ENCODE results near the gene P3H3. TPM values are rescaled to one million over a fixed set of nuclear protein-coding genes. Genes with fewer than 3 reads are reported as not detected.

P3H3 gene
- total and polyA plus RNA-seq, 9 of the 15 experiments (the other 6 are each of a cell fraction or from before 2014, with no cell fraction given), result 0.03 to 15.0 (median 4.8) TPM

- TF ChIP-seq JUND (IDR thresholded peaks at IDR 0.05; ENCODE audit: borderline replicate concordance, low read depth, low read length), result peak; percentile 39; the same call in 1 of the 2 replicates
- TF ChIP-seq JUND (tag; IDR thresholded peaks at IDR 0.05; ENCODE audit: borderline replicate concordance, low read depth, low read length), result no peak; the same call in 2 of the 3 replicates
- peak; percentile 62; the same call in 1 of the 2 replicates for TF ChIP-seq SP1 (CRISPR knock-in tag; IDR thresholded peaks at IDR 0.05)
- peak; percentile 51 to 60; a peak in 3 of 4 replicates for TF ChIP-seq ARNT (IDR thresholded peaks at IDR 0.05)
- TF ChIP-seq HMG20A (CRISPR knock-in tag; conservative IDR thresholded peaks at IDR 0.05), result no peak
- no peak for TF ChIP-seq GMEB1 (CRISPR knock-in tag; IDR thresholded peaks at IDR 0.05)
- TF ChIP-seq ZKSCAN8 (CRISPR knock-in tag; IDR thresholded peaks at IDR 0.05), result no peak
- TF ChIP-seq, protein P1, sequence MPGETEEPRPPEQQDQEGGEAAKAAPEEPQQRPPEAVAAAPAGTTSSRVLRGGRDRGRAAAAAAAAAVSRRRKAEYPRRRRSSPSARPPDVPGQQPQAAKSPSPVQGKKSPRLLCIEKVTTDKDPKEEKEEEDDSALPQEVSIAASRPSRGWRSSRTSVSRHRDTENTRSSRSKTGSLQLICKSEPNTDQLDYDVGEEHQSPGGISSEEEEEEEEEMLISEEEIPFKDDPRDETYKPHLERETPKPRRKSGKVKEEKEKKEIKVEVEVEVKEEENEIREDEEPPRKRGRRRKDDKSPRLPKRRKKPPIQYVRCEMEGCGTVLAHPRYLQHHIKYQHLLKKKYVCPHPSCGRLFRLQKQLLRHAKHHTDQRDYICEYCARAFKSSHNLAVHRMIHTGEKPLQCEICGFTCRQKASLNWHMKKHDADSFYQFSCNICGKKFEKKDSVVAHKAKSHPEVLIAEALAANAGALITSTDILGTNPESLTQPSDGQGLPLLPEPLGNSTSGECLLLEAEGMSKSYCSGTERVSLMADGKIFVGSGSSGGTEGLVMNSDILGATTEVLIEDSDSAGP (CRISPR knock-in tag; IDR thresholded peaks at IDR 0.05), result no peak
- TF ChIP-seq TAF1 (IDR thresholded peaks at IDR 0.05; ENCODE audit: control insufficient read depth, extremely low read depth, insufficient read depth, low read length, severe bottlenecking), result no peak
- TF ChIP-seq MCM5 (IDR thresholded peaks at IDR 0.05; ENCODE audit: low read depth), result no peak
- TF ChIP-seq EZH2 (IDR thresholded peaks at IDR 0.05; ENCODE audit: borderline replicate concordance, low read depth, low read length), result no peak
- no peak for TF ChIP-seq KLF10 (CRISPR knock-in tag; IDR thresholded peaks at IDR 0.05)
- TF ChIP-seq, protein P2, sequence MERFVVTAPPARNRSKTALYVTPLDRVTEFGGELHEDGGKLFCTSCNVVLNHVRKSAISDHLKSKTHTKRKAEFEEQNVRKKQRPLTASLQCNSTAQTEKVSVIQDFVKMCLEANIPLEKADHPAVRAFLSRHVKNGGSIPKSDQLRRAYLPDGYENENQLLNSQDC (CRISPR knock-in tag; IDR thresholded peaks at IDR 0.05), result no peak
- peak; percentile 44 for TF ChIP-seq ATF7 (IDR thresholded peaks at IDR 0.05)
- no peak for TF ChIP-seq NELFE (IDR thresholded peaks at IDR 0.05; ENCODE audit: insufficient read depth, insufficient read length)
- TF ChIP-seq, protein P3, sequence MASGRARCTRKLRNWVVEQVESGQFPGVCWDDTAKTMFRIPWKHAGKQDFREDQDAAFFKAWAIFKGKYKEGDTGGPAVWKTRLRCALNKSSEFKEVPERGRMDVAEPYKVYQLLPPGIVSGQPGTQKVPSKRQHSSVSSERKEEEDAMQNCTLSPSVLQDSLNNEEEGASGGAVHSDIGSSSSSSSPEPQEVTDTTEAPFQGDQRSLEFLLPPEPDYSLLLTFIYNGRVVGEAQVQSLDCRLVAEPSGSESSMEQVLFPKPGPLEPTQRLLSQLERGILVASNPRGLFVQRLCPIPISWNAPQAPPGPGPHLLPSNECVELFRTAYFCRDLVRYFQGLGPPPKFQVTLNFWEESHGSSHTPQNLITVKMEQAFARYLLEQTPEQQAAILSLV (tag; IDR thresholded peaks at IDR 0.05), result no peak
- TF ChIP-seq PRPF4 (IDR thresholded peaks at IDR 0.05; ENCODE audit: insufficient read depth, low read depth, low read length, poor library complexity, severe bottlenecking), result no peak
- no peak for TF ChIP-seq HDAC6 (IDR thresholded peaks at IDR 0.05; ENCODE audit: low read depth, low read length)
- no peak for TF ChIP-seq ZNF778 (CRISPR knock-in tag; IDR thresholded peaks at IDR 0.05)
- TF ChIP-seq TCF3 (CRISPR knock-in tag; IDR thresholded peaks at IDR 0.05), result peak; percentile 9; the same call in 1 of the 2 replicates
- TF ChIP-seq CREB1 (IDR thresholded peaks at IDR 0.05), result no peak
- peak; percentile 69 for TF ChIP-seq CREB1 (CRISPR knock-in tag; IDR thresholded peaks at IDR 0.05)
- TF ChIP-seq CAMTA2 (CRISPR knock-in tag; conservative IDR thresholded peaks at IDR 0.05), result no peak
These were observed 49.3 kb upstream of the P3H3 start (continued) for GRCh38 chr12:6778574-6779550.

Measured in K562 (cell line).